CD4-positive, alpha-beta T cell treated with Interleukin-15 for 4 hours (primary cell): Measurements from ENCODE around the gene BNC2.

ENCODE experiments used
- DNase-seq: peaks from one replicate; pipeline ENCODE4 v3.0.0-alpha.2; 2020; ENCODE audit warnings: low spot score

The BNC2 gene

DNA sequence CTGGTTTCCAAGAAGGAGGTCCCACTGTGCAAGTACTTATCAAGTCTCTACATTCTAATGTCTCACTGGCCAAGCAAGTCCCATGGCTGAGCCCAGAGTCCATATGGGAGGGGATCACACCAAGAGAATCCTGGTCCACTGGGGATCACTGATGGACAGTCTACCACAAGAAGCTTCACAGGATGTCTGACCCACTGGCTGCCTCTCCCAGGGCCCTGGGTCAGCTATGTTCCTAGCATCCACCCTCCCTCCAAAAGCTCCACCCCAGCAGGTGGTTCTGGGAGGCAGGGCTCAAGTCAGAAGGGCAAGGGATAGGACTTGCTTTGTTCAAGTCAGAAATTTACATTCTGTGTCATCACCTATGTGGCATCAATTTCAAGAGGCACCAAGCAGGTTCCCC lies 508.5 kb downstream of the BNC2 start:
- no peak for DNase-seq

DNA sequence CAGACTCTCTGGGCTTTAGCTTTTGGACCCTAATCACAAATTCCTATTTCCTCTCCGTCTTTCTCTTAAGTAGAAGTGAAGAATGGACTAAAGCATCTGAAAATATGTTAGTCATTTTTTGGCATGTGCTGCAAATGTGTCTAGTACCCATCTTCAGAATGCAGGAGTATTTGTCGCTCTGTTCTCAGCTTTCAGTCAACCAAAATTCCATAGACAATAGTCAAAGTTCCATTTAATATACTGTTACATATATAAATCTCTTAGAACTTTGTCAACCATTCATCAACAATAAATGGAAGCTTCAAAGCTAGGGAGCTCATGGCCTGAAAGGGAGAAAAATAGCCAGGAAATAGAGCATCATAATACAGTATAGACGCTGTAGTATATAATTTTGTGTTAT lies 509.4 kb downstream of the BNC2 start:
- DNase-seq = no peak

DNA sequence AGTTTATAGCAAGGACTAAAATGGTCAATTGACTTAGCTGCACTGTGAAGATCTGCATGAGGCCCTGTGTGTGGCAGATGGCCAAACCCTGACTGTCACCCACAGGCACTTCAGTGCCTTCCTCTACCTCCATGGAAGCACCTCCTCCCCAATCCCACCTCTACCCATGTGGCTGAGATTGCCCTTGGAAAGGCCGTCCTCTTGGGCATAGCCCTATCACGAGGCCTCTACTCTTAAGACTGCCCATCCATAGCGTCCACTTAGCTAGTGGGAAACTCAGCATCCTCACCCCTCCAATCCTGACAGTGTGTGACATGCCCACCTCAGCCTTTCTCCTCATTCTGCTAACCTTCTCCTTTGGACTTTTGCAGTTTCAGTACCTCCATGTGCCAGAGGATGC lies 510.2 kb downstream of the BNC2 start:
- DNase-seq = no peak
